Spleen (tissue), 11 donors: Measurements from ENCODE around the gene ATM. TPM values are rescaled to one million over a fixed set of nuclear protein-coding genes. Genes with fewer than 3 reads are reported as not detected.
"Not testable (repeated sequence)": the region's sequence is repeated elsewhere in the genome, so short reads cannot be mapped to it uniquely, and the experiment has no call there.

Source experiments
- DNase-seq: peaks from one replicate; pipeline ENCODE4 v3.0.0-alpha.2; 2020
- H3K27ac ChIP-seq, 8 donors: fragments of 200-600 bp; sonication (generic) in 7 of 8; 1 replicate in 4 of 8; 2 replicates in 4 of 8; pipeline versions ENCODE4 v1.5.0 to v1.8.0; 2016 to 2021; ENCODE audit warnings: inconsistent platforms in 4 of 8, mild to moderate bottlenecking in 4 of 8, moderate library complexity in 1 of 8
- H3K27me3 ChIP-seq, 7 donors: fragments of 200-600 bp; sonication (generic) in 6 of 7; replicated peaks in 1 of 7; 1 replicate in 4 of 7; 2 replicates in 3 of 7; pipeline versions ENCODE4 v1.5.0 to v1.8.0; 2016 to 2021; ENCODE audit warnings: inconsistent platforms in 3 of 7, mild to moderate bottlenecking in 1 of 7
- H3K36me3 ChIP-seq, 6 donors: fragments of 200-600 bp; sonication (generic) in 5 of 6; 1 replicate in 4 of 6; 2 replicates in 2 of 6; pipeline versions ENCODE4 v1.5.0 to v1.8.0; 2016 to 2021; ENCODE audit warnings: inconsistent platforms in 2 of 6
- H3K4me1 ChIP-seq, 6 donors: fragments of 200-600 bp; sonication (generic) in 5 of 6; 1 replicate in 3 of 6; 2 replicates in 3 of 6; pipeline versions ENCODE4 v1.5.0 to v1.8.0; 2016 to 2021; ENCODE audit warnings: inconsistent platforms in 3 of 6
- H3K4me3 ChIP-seq, 8 donors: fragments of 200-600 bp; sonication (generic) in 7 of 8; 1 replicate in 4 of 8; 2 replicates in 4 of 8; pipeline versions ENCODE4 v1.5.0 to v1.8.0; 2016 to 2021; ENCODE audit warnings: inconsistent platforms in 4 of 8, mild to moderate bottlenecking in 4 of 8, moderate library complexity in 2 of 8
- H3K9me3 ChIP-seq, 8 donors: fragments of 200-600 bp; sonication (generic) in 7 of 8; 1 replicate in 4 of 8; 2 replicates in 4 of 8; pipeline versions ENCODE4 v1.5.0 to v1.8.0; 2016 to 2021; ENCODE audit warnings: inconsistent platforms in 4 of 8
- CTCF ChIP-seq, 11 experiments: fragments of 200-600 bp in 7 of 11; fragments of 450-650 bp in 4 of 11; sonication (generic) in 4 of 11; IDR thresholded peaks in 8 of 11; conservative IDR thresholded peaks in 3 of 11; 1 replicate in 7 of 11; 2 replicates in 4 of 11; pipeline versions ENCODE4 v1.4.0 to v1.8.0; 2016 to 2021; ENCODE audit warnings: antibody characterized with exemption in 11 of 11, inconsistent platforms in 4 of 11, mild to moderate bottlenecking in 1 of 11
- POLR2A ChIP-seq, 3 donors: fragments of 450-650 bp; IDR thresholded peaks; one replicate each; pipeline ENCODE4 v1.5.1; 2017; ENCODE audit warnings: antibody characterized with exemption in 3 of 3, mild to moderate bottlenecking in 1 of 3
- POLR2AphosphoS5 ChIP-seq, 3 donors: sonication (generic); formaldehyde crosslinking; IDR thresholded peaks; one replicate each; pipeline ENCODE4 v1.5.1; 2017; ENCODE audit warnings: antibody characterized with exemption in 3 of 3
- WGBS, 5 donors: extraction: QIAGEN DNeasy Blood & Tissue Kit in 3 of 5; methylation state at CpG; one replicate each; pipeline versions ENCODE4 v1.1.5 to v1.1.7; 2013 to 2018; 5-methylcytosine and 5-hydroxymethylcytosine counted together
- intact Hi-C: fragments of 100-400 bp; cut with DNase I; formaldehyde crosslinking; loops from one replicate; pipeline ENCODE4 v1.15.0; 2023; ENCODE audit warnings: low total_unique reads
- polyA plus RNA-seq, 3 donors: library from polyadenylated mRNA; stranded (reverse); fragments of 200-250 nt; gene quantifications; one replicate each; pipeline ENCODE4 v1.2.1, GENCODE V29; 2013
- total RNA-seq, 7 donors: library from RNA; depleted of rRNA in 3 of 7; stranded (reverse); fragments of >200 nt in 3 of 7; fragmentation: NEBNext Ultra II Directional in 4 of 7; extraction: Animal tissue kit (Norgen Biotek cat#: 25700) in 4 of 7; gene quantifications; one replicate each; pipeline versions ENCODE4 v1.1.0 to v1.2.1, GENCODE V29; 2016 to 2021
- donor health status: healthy with polysubstance abuse.
- donor health status: DM: no; HTN: no; CAD: no; lungs with moderate emphysema.
- donor health status: DM: no; HTN: no; CAD: no.
- donor health status: Bipolar disorder and iron deficiency.
- donor health status: healthy.
- donor health status: DM: no; HTN: no; CAD: no.
- donor health status: DM: yes; HTN: yes; CAD: no.

Gene ATM
- total and polyA plus RNA-seq, 10 donors = 33.1 to 408 (median 228) TPM

GRCh38 chr11:108286370-108286769 lies 63.5 kb downstream of the ATM start:
- Histone ChIP-seq H3K27ac (no peak overlapping the region), H3K4me3 (no peak overlapping the region), H3K36me3 (peaks cover 0 to 100% (median 85%) of the 10 kb centered on the region in 6 donors), H3K4me1 (peaks cover 0 to 10% (median 0%) of the 10 kb centered on the region in 6 donors), H3K9me3 (no peaks in the 10 kb centered on the region), H3K27me3 (no peaks in the 10 kb centered on the region)
- intact Hi-C loops = no loop called here
- no peak for DNase-seq
- TF ChIP-seq POLR2AphosphoS5 (IDR thresholded peaks at IDR 0.05) = no peak
- no peak for TF ChIP-seq CTCF (IDR thresholded peaks at IDR 0.05 in 8 of 11, conservative IDR thresholded peaks at IDR 0.05 in 3 of 11)
- 85 to 96% (median 91%) methylated on average over 1 of the region's 1 CpG for WGBS, 5 donors

- H3K27ac ChIP-seq = no peak overlapping the region
- peaks cover 0 to 10% (median 0%) of the 10 kb centered on the region in 6 donors for H3K4me1 ChIP-seq
- H3K4me3 ChIP-seq = no peak overlapping the region
- intact Hi-C loops = no loop called here
- H3K9me3 ChIP-seq = no peaks in the 10 kb centered on the region
- DNase-seq = no peak
- peaks cover 0 to 100% (median 85%) of the 10 kb centered on the region in 6 donors for H3K36me3 ChIP-seq
- no peaks in the 10 kb centered on the region for H3K27me3 ChIP-seq
- WGBS, 5 donors = 95 to 100% (median 97%) methylated on average over 3 of the region's 3 CpGs
- TF ChIP-seq POLR2AphosphoS5 (IDR thresholded peaks at IDR 0.05) = no peak
Measured at GRCh38 chr11:108286956-108287355, 64.1 kb downstream of the ATM start.

GRCh38 chr11:108289066-108289465 lies 66.2 kb downstream of the ATM start:
- H3K27me3 ChIP-seq, H3K27ac ChIP-seq, intact Hi-C loops, H3K9me3 ChIP-seq, H3K4me3 ChIP-seq, DNase-seq: not testable (repeated sequence)
- H3K4me1 ChIP-seq = peaks cover 0 to 10% (median 0%) of the 10 kb centered on the region in 6 donors
- H3K36me3 ChIP-seq = peaks cover 0 to 100% (median 82%) of the 10 kb centered on the region in 6 donors

GRCh38 chr11:108289699-108290098 lies 66.8 kb downstream of the ATM start:
- H3K27ac ChIP-seq = no peak overlapping the region
- peak; percentile 66 for DNase-seq
- no peaks in the 10 kb centered on the region for H3K9me3 ChIP-seq
- 73 to 88% (median 81%) methylated on average over 6 of the region's 6 CpGs for WGBS, 5 donors
- TF ChIP-seq POLR2AphosphoS5 (IDR thresholded peaks at IDR 0.05) = peak in 1 of 3 donors; percentile 14
- TF ChIP-seq CTCF (IDR thresholded peaks at IDR 0.05 in 8 of 11, conservative IDR thresholded peaks at IDR 0.05 in 3 of 11) = no peak
- intact Hi-C loops = no loop called here
- peaks cover 0 to 100% (median 81%) of the 10 kb centered on the region in 6 donors for H3K36me3 ChIP-seq
- H3K4me1 ChIP-seq = peaks cover 0 to 10% (median 0%) of the 10 kb centered on the region in 6 donors
- H3K27me3 ChIP-seq = no peaks in the 10 kb centered on the region
- no peak overlapping the region for H3K4me3 ChIP-seq

- Histone ChIP-seq H3K4me1 (peaks cover 0 to 8% (median 0%) of the 10 kb centered on the region in 6 donors), H3K27me3 (no peaks in the 10 kb centered on the region), H3K27ac (no peak overlapping the region), H3K9me3 (no peaks in the 10 kb centered on the region), H3K36me3 (peaks cover 0 to 100% (median 82%) of the 10 kb centered on the region in 6 donors), H3K4me3 (no peak overlapping the region)
- intact Hi-C loops = no loop called here
- TF ChIP-seq POLR2A (IDR thresholded peaks at IDR 0.05) = no peak
- TF ChIP-seq CTCF (IDR thresholded peaks at IDR 0.05 in 8 of 11, conservative IDR thresholded peaks at IDR 0.05 in 3 of 11) = no peak
- no peak for TF ChIP-seq POLR2AphosphoS5 (IDR thresholded peaks at IDR 0.05)
- WGBS, 5 donors = 93 to 97% (median 96%) methylated on average over 3 of the region's 3 CpGs
- no peak for DNase-seq
Measured at GRCh38 chr11:108293229-108293628, 70.4 kb downstream of the ATM start.
